Lung (tissue), 12 donors: ENCODE measurements around the gene NOS1AP. TPM values are rescaled to one million over a fixed set of nuclear protein-coding genes. Genes with fewer than 3 reads are reported as not detected.

Experiments used
- ATAC-seq: fragments of 200-7000 bp; cut with Tn5 transposase; one replicate; pipeline ENCODE4 v1.9.1; 2020; ENCODE audit warnings: moderate number of reproducible peaks; ENCODE audit not compliant: insufficient read depth, low FRiP score
- DNase-seq, 3 donors: peaks; one replicate each; pipeline ENCODE4 v3.0.0-alpha.2; 2013 to 2017
- H3K27ac ChIP-seq, 2 donors: one replicate each; pipeline ENCODE4 v1.5.1; 2013; ENCODE audit warnings: mild to moderate bottlenecking in 2 of 2, moderate library complexity in 2 of 2, control low read depth in 1 of 2, inconsistent platforms in 1 of 2, low read depth in 1 of 2, low read length in 1 of 2
- H3K27me3 ChIP-seq, 3 donors: one replicate each; pipeline ENCODE4 v1.5.1; 2013; ENCODE audit warnings: low read length in 2 of 3; ENCODE audit not compliant: control insufficient read depth in 3 of 3, insufficient read depth in 3 of 3
- H3K36me3 ChIP-seq, 4 donors: one replicate each; pipeline ENCODE4 v1.5.1; 2013; ENCODE audit warnings: low read length in 4 of 4, mild to moderate bottlenecking in 1 of 4, moderate library complexity in 1 of 4; ENCODE audit not compliant: control insufficient read depth in 4 of 4, insufficient read depth in 4 of 4
- H3K4me1 ChIP-seq, 5 donors: one replicate each; pipeline ENCODE4 v1.5.1; 2013; ENCODE audit warnings: low read length in 5 of 5, mild to moderate bottlenecking in 2 of 5, moderate library complexity in 1 of 5; ENCODE audit not compliant: control insufficient read depth in 5 of 5, insufficient read depth in 5 of 5
- H3K4me3 ChIP-seq: one replicate; pipeline ENCODE4 v1.5.1; 2013; ENCODE audit warnings: mild to moderate bottlenecking, control low read depth, moderate library complexity
- H3K9ac ChIP-seq, 2 donors: one replicate each; pipeline ENCODE4 v1.5.1; 2013; ENCODE audit warnings: low read length in 2 of 2, control low read depth in 1 of 2; ENCODE audit not compliant: insufficient read depth in 1 of 2
- H3K9me3 ChIP-seq, 4 donors: one replicate each; pipeline ENCODE4 v1.5.1; 2013; ENCODE audit warnings: low read length in 3 of 4, mild to moderate bottlenecking in 1 of 4, moderate library complexity in 1 of 4; ENCODE audit not compliant: control insufficient read depth in 4 of 4, insufficient read depth in 3 of 4
- WGBS, 2 donors: extraction: QIAGEN DNeasy Blood & Tissue Kit; methylation state at CpG; one replicate each; pipeline ENCODE4 v1.1.7; 2013; 5-methylcytosine and 5-hydroxymethylcytosine counted together
- polyA plus RNA-seq, 2 donors: library from polyadenylated mRNA; stranded (reverse); fragments of 200-250 nt; gene quantifications; one replicate each; pipeline ENCODE4 v1.2.1, GENCODE V29; 2013
- total RNA-seq, 2 donors: library from RNA; depleted of rRNA in 1 of 2; stranded (reverse); fragments of >200 nt in 1 of 2; gene quantifications; one replicate each; pipeline ENCODE4 v1.2.1, GENCODE V29; 2014 to 2021
- TF ChIP-seq, protein P1 (sequence below): IDR thresholded peaks from 2 replicates; pipeline ENCODE4 v1.5.1; 2012; ENCODE audit warnings: mild to moderate bottlenecking; ENCODE audit errors: control extremely low read depth, extremely low read depth
- donor health status: control.
- donor health status: control.
- donor health status: Bipolar disorder and iron deficiency.
- donor health status: healthy.
- donor health status: DM: yes; HTN: yes; CAD: no.

The NOS1AP gene
- total and polyA plus RNA-seq, 4 donors: 0.57 to 5.0 (median 1.2) TPM

- ATAC-seq: no peak
- Histone ChIP-seq H3K9ac (no peak overlapping the region), H3K4me1 (peaks cover 0 to 5% (median 0%) of the 10 kb centered on the region in 5 donors), H3K27ac (no peak overlapping the region), H3K36me3 (no peaks in the 10 kb centered on the region), H3K27me3 (no peaks in the 10 kb centered on the region), H3K9me3 (peaks cover 0 to 2% (median 0%) of the 10 kb centered on the region in 4 donors), H3K4me3 (no peak overlapping the region)
- TF ChIP-seq, protein P1, sequence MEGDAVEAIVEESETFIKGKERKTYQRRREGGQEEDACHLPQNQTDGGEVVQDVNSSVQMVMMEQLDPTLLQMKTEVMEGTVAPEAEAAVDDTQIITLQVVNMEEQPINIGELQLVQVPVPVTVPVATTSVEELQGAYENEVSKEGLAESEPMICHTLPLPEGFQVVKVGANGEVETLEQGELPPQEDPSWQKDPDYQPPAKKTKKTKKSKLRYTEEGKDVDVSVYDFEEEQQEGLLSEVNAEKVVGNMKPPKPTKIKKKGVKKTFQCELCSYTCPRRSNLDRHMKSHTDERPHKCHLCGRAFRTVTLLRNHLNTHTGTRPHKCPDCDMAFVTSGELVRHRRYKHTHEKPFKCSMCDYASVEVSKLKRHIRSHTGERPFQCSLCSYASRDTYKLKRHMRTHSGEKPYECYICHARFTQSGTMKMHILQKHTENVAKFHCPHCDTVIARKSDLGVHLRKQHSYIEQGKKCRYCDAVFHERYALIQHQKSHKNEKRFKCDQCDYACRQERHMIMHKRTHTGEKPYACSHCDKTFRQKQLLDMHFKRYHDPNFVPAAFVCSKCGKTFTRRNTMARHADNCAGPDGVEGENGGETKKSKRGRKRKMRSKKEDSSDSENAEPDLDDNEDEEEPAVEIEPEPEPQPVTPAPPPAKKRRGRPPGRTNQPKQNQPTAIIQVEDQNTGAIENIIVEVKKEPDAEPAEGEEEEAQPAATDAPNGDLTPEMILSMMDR: no peak
- DNase-seq: no peak
- 88 to 98% methylated on average over 4 of the region's 4 CpGs for WGBS, 2 donors
Observed at GRCh38 chr1:162111572-162111971, 42.1 kb downstream of the NOS1AP start.

GRCh38 chr1:162113419-162113818 lies 43.9 kb downstream of the NOS1AP start:
- no peak overlapping the region for H3K4me3 ChIP-seq
- DNase-seq (no peak), ATAC-seq (no peak)
- peaks cover 0 to 6% (median 4%) of the 10 kb centered on the region in 5 donors for H3K4me1 ChIP-seq
- TF ChIP-seq, protein P1: no peak
- H3K27ac ChIP-seq: no peak overlapping the region
- WGBS, 2 donors: 38 to 52% methylated on average over 6 of the region's 6 CpGs
- no peaks in the 10 kb centered on the region for H3K36me3 ChIP-seq
- H3K9me3 ChIP-seq: peaks cover 0 to 2% (median 0%) of the 10 kb centered on the region in 4 donors
- no peak overlapping the region for H3K9ac ChIP-seq
- H3K27me3 ChIP-seq: no peaks in the 10 kb centered on the region

GRCh38 chr1:162117039-162117774 lies 47.7 kb downstream of the NOS1AP start:
- TF ChIP-seq, protein P1: no peak
- H3K36me3 ChIP-seq: no peaks in the 10 kb centered on the region
- no peak overlapping the region for H3K27ac ChIP-seq
- H3K4me1 ChIP-seq: peaks cover 0 to 6% (median 4%) of the 10 kb centered on the region in 5 donors
- H3K27me3 ChIP-seq: no peaks in the 10 kb centered on the region
- WGBS, 2 donors: 77 to 88% methylated on average over 3 of the region's 3 CpGs
- no peak overlapping the region for H3K9ac ChIP-seq
- DNase-seq (no peak), ATAC-seq (no peak)
- H3K4me3 ChIP-seq: no peak overlapping the region
- peaks cover 0 to 2% (median 0%) of the 10 kb centered on the region in 4 donors for H3K9me3 ChIP-seq
